Measurements from ENCODE around the gene TMED9.

- TF ChIP-seq CTCF (IDR thresholded peaks at IDR 0.05) (no peak), POLR2A (IDR thresholded peaks at IDR 0.05) (no peak)
Measured at GRCh38 chr5:177610131-177610769, 18.2 kb downstream of the TMED9 start.

Data from tibial nerve (tissue), 3 donors.